Measurements from ENCODE around the gene SEMA6B. TPM values are rescaled to one million over a fixed set of nuclear protein-coding genes. Genes with fewer than 3 reads are reported as not detected.
A peak's percentile ranks its signal among the peaks of the same experiment; 100 is the strongest.
"Not testable (repeated sequence)": the region's sequence is repeated elsewhere in the genome, so short reads cannot be mapped to it uniquely, and the experiment has no call there.

SEMA6B gene
- total RNA-seq, 1 donor = under 0.01 TPM

DNA sequence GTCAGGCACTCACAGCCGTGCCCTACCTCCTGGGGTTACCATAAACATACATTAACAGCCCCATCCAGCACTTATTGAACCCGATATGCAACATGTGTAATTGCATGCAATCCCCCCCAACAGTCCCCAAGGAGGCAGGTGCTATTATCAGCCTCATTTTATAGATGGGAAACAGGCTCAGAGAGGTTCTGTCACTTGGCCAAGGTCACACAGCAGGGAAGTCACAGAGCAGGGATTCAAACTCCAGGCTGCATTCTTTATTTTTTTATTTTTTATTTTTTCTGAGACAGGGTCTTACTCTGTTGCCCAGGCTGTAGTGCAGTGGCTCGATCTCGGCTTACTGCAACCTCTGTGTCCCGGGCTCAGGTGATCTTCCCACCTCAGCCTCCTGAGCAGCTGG lies 41.4 kb upstream of the SEMA6B start:
- no peak for DNase-seq (ENCODE audit: low read depth)
- TF ChIP-seq, protein P1, sequence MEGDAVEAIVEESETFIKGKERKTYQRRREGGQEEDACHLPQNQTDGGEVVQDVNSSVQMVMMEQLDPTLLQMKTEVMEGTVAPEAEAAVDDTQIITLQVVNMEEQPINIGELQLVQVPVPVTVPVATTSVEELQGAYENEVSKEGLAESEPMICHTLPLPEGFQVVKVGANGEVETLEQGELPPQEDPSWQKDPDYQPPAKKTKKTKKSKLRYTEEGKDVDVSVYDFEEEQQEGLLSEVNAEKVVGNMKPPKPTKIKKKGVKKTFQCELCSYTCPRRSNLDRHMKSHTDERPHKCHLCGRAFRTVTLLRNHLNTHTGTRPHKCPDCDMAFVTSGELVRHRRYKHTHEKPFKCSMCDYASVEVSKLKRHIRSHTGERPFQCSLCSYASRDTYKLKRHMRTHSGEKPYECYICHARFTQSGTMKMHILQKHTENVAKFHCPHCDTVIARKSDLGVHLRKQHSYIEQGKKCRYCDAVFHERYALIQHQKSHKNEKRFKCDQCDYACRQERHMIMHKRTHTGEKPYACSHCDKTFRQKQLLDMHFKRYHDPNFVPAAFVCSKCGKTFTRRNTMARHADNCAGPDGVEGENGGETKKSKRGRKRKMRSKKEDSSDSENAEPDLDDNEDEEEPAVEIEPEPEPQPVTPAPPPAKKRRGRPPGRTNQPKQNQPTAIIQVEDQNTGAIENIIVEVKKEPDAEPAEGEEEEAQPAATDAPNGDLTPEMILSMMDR (IDR thresholded peaks at IDR 0.05; ENCODE audit: insufficient read depth, low read depth, low read length) = no peak
- H3K4me3 ChIP-seq (ENCODE audit: low read depth, low read length) = no peak overlapping the region

DNA sequence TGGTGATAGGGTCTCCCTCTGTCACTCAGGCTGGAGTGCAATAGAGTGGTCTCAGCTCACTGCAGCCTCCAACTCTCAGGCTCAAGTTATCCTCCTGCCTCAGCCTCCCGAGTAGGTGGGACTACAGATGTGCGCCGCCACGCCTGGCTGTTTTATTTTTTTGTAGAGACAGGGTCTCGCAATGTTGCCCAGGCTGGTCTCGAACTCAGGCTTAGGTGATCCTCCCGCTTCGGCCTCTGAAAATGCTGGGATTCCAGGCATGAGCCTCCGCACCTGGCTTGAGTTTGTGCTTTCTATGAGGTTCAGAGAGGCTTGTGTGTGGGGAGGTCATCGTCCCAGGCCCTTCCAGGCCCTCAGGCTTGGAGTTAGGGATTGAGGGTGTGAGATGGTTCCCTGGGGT lies 40.6 kb upstream of the SEMA6B start:
- DNase-seq (ENCODE audit: low read depth) = no peak
- H3K4me3 ChIP-seq (ENCODE audit: low read depth, low read length) = no peak overlapping the region
- TF ChIP-seq, protein P1 (IDR thresholded peaks at IDR 0.05; ENCODE audit: insufficient read depth, low read depth, low read length) = no peak

DNA sequence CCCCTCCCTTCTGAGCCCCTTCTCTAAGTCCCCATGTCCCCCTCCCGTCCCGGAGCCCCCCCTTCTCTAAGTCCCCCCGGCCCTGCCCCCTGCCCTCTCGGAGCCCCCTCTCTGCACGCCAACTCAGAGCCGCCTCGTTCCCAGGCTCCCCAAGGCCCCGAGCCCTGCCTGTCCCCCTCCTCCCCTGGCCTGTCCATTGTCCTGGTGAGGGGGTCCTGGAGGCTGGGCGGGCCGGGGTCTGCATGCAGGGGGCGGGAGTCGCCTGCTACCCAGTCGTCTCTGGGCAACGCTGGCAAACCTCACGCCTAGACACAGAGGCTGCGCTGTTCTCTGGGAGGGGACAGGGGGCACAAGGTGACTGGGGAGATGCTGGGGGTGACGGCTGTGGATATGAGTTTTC lies 39.2 kb upstream of the SEMA6B start:
- TF ChIP-seq, protein P1 (IDR thresholded peaks at IDR 0.05; ENCODE audit: insufficient read depth, low read depth, low read length) = no peak
- H3K4me3 ChIP-seq (ENCODE audit: low read depth, low read length) = no peak overlapping the region
- DNase-seq (ENCODE audit: low read depth) = no peak

DNA sequence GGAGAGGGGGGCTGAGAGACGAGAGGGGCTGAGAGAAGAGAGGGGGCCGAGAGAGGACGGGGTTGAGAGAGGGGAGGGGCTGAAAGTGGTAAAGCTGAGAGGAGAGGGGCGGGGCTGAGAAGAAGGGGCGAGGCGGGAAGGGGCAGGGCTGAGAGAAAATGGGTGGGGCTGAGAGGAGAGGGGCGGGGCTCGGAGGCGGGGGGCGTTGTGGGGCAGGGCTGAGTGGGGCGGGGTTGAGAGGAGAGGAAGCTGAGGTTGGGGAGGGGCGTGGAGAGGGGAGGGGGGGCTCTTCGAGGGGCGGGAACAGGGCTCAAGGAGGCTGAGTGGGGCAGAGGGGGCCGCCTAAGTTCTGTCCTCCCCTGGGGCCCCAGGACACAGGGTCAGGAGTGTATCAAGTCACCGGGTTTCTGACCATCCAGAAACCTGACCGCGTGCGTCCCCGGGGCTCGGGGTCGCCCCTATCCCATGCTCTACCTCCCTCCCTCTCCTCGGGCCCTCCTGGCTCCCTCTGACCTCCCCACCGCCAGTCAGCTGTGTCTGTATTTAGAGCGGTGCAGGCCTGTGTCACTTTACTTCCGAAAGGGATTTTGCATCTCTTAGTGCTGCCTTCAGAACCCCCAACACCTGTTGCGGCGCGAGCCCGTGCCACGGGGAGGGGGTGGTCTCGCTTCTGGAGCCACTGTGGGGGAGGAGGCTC lies 38.6 kb upstream of the SEMA6B start:
- TF ChIP-seq, protein P1 (IDR thresholded peaks at IDR 0.05; ENCODE audit: insufficient read depth, low read depth, low read length) = no peak
- DNase-seq (ENCODE audit: low read depth) = peak; percentile 42
- H3K4me3 ChIP-seq (ENCODE audit: low read depth, low read length) = peak overlapping the region; percentile 38

DNA sequence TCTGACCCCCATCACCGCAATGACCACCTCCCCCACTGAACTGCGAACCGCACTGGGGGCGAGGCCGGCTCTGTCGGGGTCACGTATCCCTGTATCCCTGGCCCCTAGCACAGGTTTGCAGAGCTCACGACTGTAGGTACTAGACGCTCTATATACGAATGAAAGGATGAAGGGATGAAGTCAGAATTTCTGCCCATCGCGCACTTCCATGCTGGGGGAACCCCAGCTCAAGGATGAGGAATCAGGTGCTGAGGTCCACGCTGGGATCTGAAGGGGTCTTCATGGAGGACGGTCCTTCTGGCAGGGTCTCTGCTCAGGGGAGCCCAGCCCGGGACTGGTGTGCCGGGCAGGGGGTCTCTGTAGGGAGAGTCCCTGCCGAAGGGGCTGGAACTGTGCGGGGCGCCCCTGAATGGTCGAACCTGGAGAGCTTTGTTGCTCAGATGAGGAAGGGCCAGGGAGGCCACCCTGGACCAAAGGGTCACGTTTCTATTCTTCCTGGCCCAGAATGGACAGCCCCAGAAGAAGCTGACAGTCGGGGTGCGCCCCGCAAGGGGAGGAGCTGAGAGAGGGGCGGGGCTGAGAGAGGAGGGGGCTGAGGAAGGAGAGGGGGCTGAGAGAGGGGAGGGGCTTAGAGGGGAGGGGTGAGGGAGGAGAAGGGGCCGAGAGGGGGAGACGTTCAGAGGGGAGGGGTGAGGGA lies 37.9 kb upstream of the SEMA6B start:
- DNase-seq (ENCODE audit: low read depth) = no peak
- H3K4me3 ChIP-seq (ENCODE audit: low read depth, low read length) = peak overlapping the region; percentile 38
- TF ChIP-seq, protein P1 (IDR thresholded peaks at IDR 0.05; ENCODE audit: insufficient read depth, low read depth, low read length) = no peak

DNA sequence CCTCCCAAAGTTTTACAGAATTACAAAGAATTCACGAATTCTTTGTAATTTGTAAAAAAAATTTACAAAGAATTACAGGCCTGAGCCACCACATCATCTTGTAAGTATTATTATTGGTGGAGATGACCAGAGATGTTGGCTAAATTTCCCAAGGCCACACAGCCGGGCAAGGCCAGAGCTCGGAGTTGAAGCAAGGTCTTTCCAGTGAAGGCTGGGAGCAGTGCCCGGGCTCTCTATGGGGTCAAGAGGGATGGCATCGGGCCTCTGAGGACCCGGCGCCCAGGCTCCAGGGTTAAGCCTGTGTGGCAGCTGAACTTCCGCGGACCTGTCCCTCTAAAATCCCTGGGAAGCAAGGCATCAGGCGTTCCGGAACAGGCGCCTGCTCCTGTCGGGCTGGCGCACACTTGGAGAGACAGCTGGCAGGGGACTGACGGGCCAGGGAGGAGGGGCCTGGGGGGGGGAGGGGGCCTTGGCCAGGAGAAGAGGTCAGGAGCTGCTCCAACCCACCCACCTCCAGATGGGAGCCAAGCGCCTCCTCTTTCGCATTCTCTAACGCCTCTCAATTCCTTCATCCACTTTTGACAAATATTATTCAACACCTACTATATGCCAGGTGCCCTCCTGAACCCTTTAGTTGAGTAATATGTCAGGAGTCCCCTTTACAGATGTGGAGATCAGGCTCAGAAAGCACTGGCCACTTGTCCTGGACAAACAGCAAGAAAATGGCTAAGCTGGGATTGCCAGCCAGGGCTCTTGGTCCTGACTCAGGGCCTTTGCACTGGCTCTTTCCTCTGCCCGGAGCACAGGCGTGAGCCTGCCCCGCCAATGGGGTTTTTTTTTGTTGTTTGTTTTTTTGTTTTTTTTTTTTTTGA lies 36.8 kb upstream of the SEMA6B start:
- TF ChIP-seq, protein P1 (IDR thresholded peaks at IDR 0.05; ENCODE audit: insufficient read depth, low read depth, low read length) = no peak
- no peak for DNase-seq (ENCODE audit: low read depth)
- no peak overlapping the region for H3K4me3 ChIP-seq (ENCODE audit: low read depth, low read length)

DNA sequence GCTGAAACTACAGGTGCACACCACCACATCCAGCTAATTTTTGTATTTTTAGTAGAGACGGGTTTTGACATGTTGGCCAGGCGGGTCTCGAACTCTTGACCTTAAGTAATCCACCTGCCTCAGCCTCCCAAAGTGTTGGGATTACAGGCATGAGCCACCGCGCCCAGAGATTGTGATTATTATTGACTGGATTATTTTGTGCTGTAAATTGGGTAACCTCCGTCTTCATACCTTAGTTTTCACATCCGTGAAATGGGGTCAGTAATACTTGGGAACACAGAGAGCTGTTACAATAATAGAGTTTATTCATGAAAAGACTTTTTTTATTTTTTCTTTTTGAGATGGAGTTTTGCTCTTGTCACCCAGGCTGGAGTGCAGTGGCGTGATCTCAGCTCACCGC lies 35.7 kb upstream of the SEMA6B start:
- H3K4me3 ChIP-seq (ENCODE audit: low read depth, low read length); DNase-seq (ENCODE audit: low read depth): not testable (repeated sequence)

Data from fibroblast of villous mesenchyme (primary cell).